Keratinocyte (primary cell): Measurements from ENCODE around the gene FBRSL1. TPM values are rescaled to one million over a fixed set of nuclear protein-coding genes. Genes with fewer than 3 reads are reported as not detected.

Experiments
- DNase-seq: peaks from one replicate; pipeline ENCODE4 v3.0.0-alpha.2; 2011; ENCODE audit warnings: low read depth, missing footprints, low spot score
- FAIRE-seq: peaks from 2 replicates; lab custom pipeline; 2011; peaks lifted over from hg19 to GRCh38; lab: Jason Lieb, UNC
- H2AFZ ChIP-seq: 2 replicates; pipeline ENCODE4 v1.6.0; 2012; ENCODE audit warnings: low read length, control low read depth, inconsistent platforms; ENCODE audit not compliant: control insufficient read depth
- H3K27ac ChIP-seq: 2 replicates; pipeline ENCODE4 v1.5.1; 2011; ENCODE audit warnings: low read length; ENCODE audit not compliant: control insufficient read depth, insufficient read depth
- H3K27me3 ChIP-seq: 3 replicates; pipeline ENCODE4 v1.6.0; 2011; ENCODE audit warnings: low read length; ENCODE audit not compliant: control insufficient read depth, insufficient read depth; ENCODE audit errors: extremely low read depth
- H3K36me3 ChIP-seq, 2 experiments: 2 replicates in 1 of 2; 3 replicates in 1 of 2; pipeline ENCODE4 v1.5.1; 2011; ENCODE audit warnings: low read length in 2 of 2, mild to moderate bottlenecking in 1 of 2; ENCODE audit not compliant: control insufficient read depth in 2 of 2, insufficient read depth in 2 of 2; ENCODE audit errors: extremely low read depth in 1 of 2
- H3K4me1 ChIP-seq: 3 replicates; pipeline ENCODE4 v1.5.1; 2011; ENCODE audit warnings: low read length; ENCODE audit not compliant: control insufficient read depth, insufficient read depth; ENCODE audit errors: extremely low read depth
- H3K4me2 ChIP-seq: 3 replicates; pipeline ENCODE4 v1.6.0; 2011; ENCODE audit warnings: low read depth, low read length; ENCODE audit not compliant: control insufficient read depth, insufficient read depth; ENCODE audit errors: extremely low read depth
- H3K4me3 ChIP-seq, 3 experiments: fragments of 200-600 bp in 1 of 3; sonication (generic) in 1 of 3; 2 replicates in 2 of 3; 3 replicates in 1 of 3; pipeline ENCODE4 v1.5.1; 2011 to 2016; ENCODE audit warnings: low read length in 3 of 3, mild to moderate bottlenecking in 3 of 3, control low read depth in 2 of 3, inconsistent platforms in 1 of 3, low read depth in 1 of 3, mixed read lengths in 1 of 3, mixed run types in 1 of 3, moderate library complexity in 1 of 3; ENCODE audit not compliant: control insufficient read depth in 2 of 3, insufficient read depth in 2 of 3; ENCODE audit errors: extremely low read depth in 1 of 3
- H3K79me2 ChIP-seq: 2 replicates; pipeline ENCODE4 v1.6.0; 2012; ENCODE audit warnings: low read length; ENCODE audit not compliant: control insufficient read depth, insufficient read depth
- H3K9ac ChIP-seq: 3 replicates; pipeline ENCODE4 v1.6.0; 2011; ENCODE audit warnings: low read length; ENCODE audit not compliant: control insufficient read depth, insufficient read depth; ENCODE audit errors: extremely low read depth
- H3K9me1 ChIP-seq: 3 replicates; pipeline ENCODE4 v1.6.0; 2011; ENCODE audit warnings: low read length; ENCODE audit not compliant: control insufficient read depth, insufficient read depth; ENCODE audit errors: extremely low read depth
- H3K9me3 ChIP-seq: 2 replicates; pipeline ENCODE4 v1.5.1; 2012; ENCODE audit warnings: low read depth, low read length; ENCODE audit not compliant: control insufficient read depth
- H4K20me1 ChIP-seq: 3 replicates; pipeline ENCODE4 v1.6.0; 2011; ENCODE audit warnings: low read length; ENCODE audit not compliant: control insufficient read depth, insufficient read depth; ENCODE audit errors: extremely low read depth
- CTCF ChIP-seq, 3 experiments: IDR thresholded peaks in 1 of 3; conservative IDR thresholded peaks in 1 of 3; optimal IDR thresholded peaks in 1 of 3; 2 replicates in 2 of 3; 3 replicates in 1 of 3; pipeline versions ENCODE3 to v1.5.1; 2011; ENCODE audit warnings: low read length in 3 of 3, mild to moderate bottlenecking in 3 of 3, moderate library complexity in 2 of 3, control low read depth in 1 of 3, inconsistent platforms in 1 of 3; ENCODE audit not compliant: insufficient read depth in 2 of 3; ENCODE audit errors: extremely low read depth in 1 of 3
- EZH2 ChIP-seq: IDR thresholded peaks from one replicate; pipeline ENCODE4 v1.6.1; 2012; ENCODE audit warnings: inconsistent platforms, mild to moderate bottlenecking, low read length, moderate library complexity
- dilution Hi-C: fragments of 300-500 bp; cut with MboI; formaldehyde crosslinking; loops from one replicate; pipeline ENCODE4 v1.7.0; 2020; ENCODE audit warnings: low sequenced_read_pairs; ENCODE audit not compliant: extremely low pct_ligation_motif_present
- polyA plus RNA-seq, 5 experiments: library from polyadenylated mRNA; depleted of rRNA in 3 of 5; stranded (reverse) in 3 of 5; stranded (forward) in 1 of 5; unstranded in 1 of 5; fragments of >200 nt; gene quantifications; 1 replicate in 1 of 5; 2 replicates in 3 of 5; 3 replicates in 1 of 5; pipeline versions ENCODE4 v1.2.1 to v1.2.3, GENCODE V29; 2011 to 2012; ENCODE audit warnings: missing spikeins in 2 of 5, low read depth in 1 of 5, low replicate concordance in 1 of 5

FBRSL1 gene
- polyA plus RNA-seq, 1 donor (not counting 4 experiments of a cell fraction or from before 2014, with no cell fraction given) = 0.89 TPM

- Histone ChIP-seq H3K27ac (no peak overlapping the region), H3K9me1 (peaks cover 3% of the 10 kb centered on the region), H2AFZ (no peak overlapping the region), H3K9ac (no peak overlapping the region), H3K4me2 (no peak overlapping the region), H3K27me3 (no peaks in the 10 kb centered on the region), H4K20me1 (peaks cover 6% of the 10 kb centered on the region), H3K4me3 (no peak overlapping the region), H3K4me1 (peaks cover 13% of the 10 kb centered on the region), H3K79me2 (peaks cover 10% of the 10 kb centered on the region), H3K9me3 (no peaks in the 10 kb centered on the region), H3K36me3 (peaks cover 0 to 2% of the 10 kb centered on the region in 2 experiments)
- dilution Hi-C loops = no loop called here
- FAIRE-seq = no peak
- TF ChIP-seq CTCF (optimal IDR thresholded peaks at IDR 0.05 in 1 of 3, IDR thresholded peaks at IDR 0.05 in 1 of 3, conservative IDR thresholded peaks at IDR 0.05 in 1 of 3; ENCODE audit: extremely low read depth in 1 of 3, insufficient read depth in 2 of 3, low read length in 3 of 3) (no peak), EZH2 (no peak)
- no peak for DNase-seq
Measured at GRCh38 chr12:132510746-132511477, 21.0 kb downstream of the FBRSL1 start.

- Histone ChIP-seq H3K9me1 (peaks cover 3% of the 10 kb centered on the region), H2AFZ (no peak overlapping the region), H3K4me1 (peaks cover 9% of the 10 kb centered on the region), H3K36me3 (peaks cover 0 to 4% of the 10 kb centered on the region in 2 experiments), H3K4me3 (no peak overlapping the region), H3K9ac (no peak overlapping the region), H3K27me3 (no peaks in the 10 kb centered on the region), H4K20me1 (peaks cover 3% of the 10 kb centered on the region), H3K27ac (no peak overlapping the region), H3K4me2 (no peak overlapping the region), H3K79me2 (peaks cover 7% of the 10 kb centered on the region), H3K9me3 (no peaks in the 10 kb centered on the region)
- FAIRE-seq (no peak), DNase-seq (no peak)
- dilution Hi-C loops = no loop called here
- no peak for TF ChIP-seq CTCF (optimal IDR thresholded peaks at IDR 0.05 in 1 of 3, IDR thresholded peaks at IDR 0.05 in 1 of 3, conservative IDR thresholded peaks at IDR 0.05 in 1 of 3; ENCODE audit: extremely low read depth in 1 of 3, insufficient read depth in 2 of 3, low read length in 3 of 3)
- TF ChIP-seq EZH2 = no peak
Measured at GRCh38 chr12:132511516-132512196, 21.7 kb downstream of the FBRSL1 start.
